K562 (cell line): ENCODE data around the gene WNT11. TPM values are rescaled to one million over a fixed set of nuclear protein-coding genes. Genes with fewer than 3 reads are reported as not detected.
A peak's percentile ranks its signal among the peaks of the same experiment; 100 is the strongest.

Experiments used
- CEBPG ChIP-seq, 3 experiments: fragments of 200-800 bp in 1 of 3; sonication (Bioruptor generic) in 1 of 3; sonication (generic) in 1 of 3; formaldehyde crosslinking in 1 of 3; IDR thresholded peaks in 2 of 3; conservative IDR thresholded peaks in 1 of 3; 2 replicates each; pipeline versions ENCODE4 v1.6.1 to v1.8.0; 2016 to 2022; ENCODE audit warnings: missing compliant biosample characterization in 2 of 3, missing genetic modification characterization in 2 of 3, mild to moderate bottlenecking in 1 of 3, missing genetic modification reagents in 1 of 3
- ETV1 ChIP-seq: fragments of 450-650 bp; conservative IDR thresholded peaks from 2 replicates; pipeline ENCODE4 v1.6.1; 2016; ENCODE audit warnings: missing genetic modification characterization, control low read depth, low read depth, missing compliant biosample characterization
- HSF4 ChIP-seq: fragments of 250-450 bp; sonication (Bioruptor Pico); IDR thresholded peaks from 2 replicates; pipeline ENCODE4 v2.1.2; 2022; ENCODE audit warnings: mild to moderate bottlenecking, moderate library complexity, borderline replicate concordance
- ILK ChIP-seq: fragments of 450-650 bp; IDR thresholded peaks from 2 replicates; pipeline ENCODE4 v1.6.1; 2016; ENCODE audit warnings: missing genetic modification characterization, low read depth, mild to moderate bottlenecking, missing compliant biosample characterization, moderate library complexity, borderline replicate concordance
- IRF9 ChIP-seq: fragments of 450-650 bp; IDR thresholded peaks from 2 replicates; pipeline ENCODE4 v1.6.1; 2016; ENCODE audit warnings: missing biosample characterization, missing genetic modification characterization
- JUNB ChIP-seq: fragments of 450-650 bp; formaldehyde crosslinking; conservative IDR thresholded peaks from 2 replicates; pipeline ENCODE4 v1.4.0; 2020; ENCODE audit warnings: mild to moderate bottlenecking
- MAZ ChIP-seq, 2 experiments: fragments of 450-650 bp in 1 of 2; sonication (generic) in 1 of 2; formaldehyde crosslinking; IDR thresholded peaks in 1 of 2; conservative IDR thresholded peaks in 1 of 2; 2 replicates each; pipeline versions ENCODE4 v1.4.0 to v1.5.0; 2020; ENCODE audit warnings: mild to moderate bottlenecking in 1 of 2, missing genetic modification reagents in 1 of 2
- MTF1 ChIP-seq: fragments of 250-450 bp; sonication (Bioruptor Pico); IDR thresholded peaks from 2 replicates; pipeline ENCODE4 v1.9.0; 2021; ENCODE audit warnings: moderate library complexity, mild to moderate bottlenecking, inconsistent platforms, borderline replicate concordance
- PHF20 ChIP-seq: fragments of 450-650 bp; IDR thresholded peaks from 2 replicates; pipeline ENCODE4 v1.6.1; 2018; ENCODE audit not compliant: partially characterized antibody
- PHTF2 ChIP-seq: fragments of 250-450 bp; sonication (Bioruptor Pico); IDR thresholded peaks from 2 replicates; pipeline ENCODE4 v1.5.0; 2021; ENCODE audit warnings: mild to moderate bottlenecking
- POLR2G ChIP-seq: fragments of 200-400 bp; formaldehyde crosslinking; IDR thresholded peaks from 2 replicates; pipeline ENCODE4 v1.6.1; 2017; ENCODE audit warnings: low read depth, mild to moderate bottlenecking, antibody characterized with exemption, low read length, moderate library complexity
- PPARD ChIP-seq: fragments of 250-450 bp; sonication (Bioruptor Pico); IDR thresholded peaks from 2 replicates; pipeline ENCODE4 v1.8.0; 2022; ENCODE audit warnings: inconsistent platforms, mild to moderate bottlenecking, moderate library complexity
- SIN3A ChIP-seq, 2 experiments: fragments of 150-350 bp in 1 of 2; IDR thresholded peaks; 2 replicates each; pipeline ENCODE4 v1.6.1; 2011 to 2016; ENCODE audit warnings: borderline replicate concordance in 2 of 2, low read depth in 2 of 2, low read length in 2 of 2, mild to moderate bottlenecking in 2 of 2, moderate library complexity in 2 of 2; ENCODE audit not compliant: control insufficient read depth in 1 of 2
- SIN3B ChIP-seq: fragments of 450-650 bp; IDR thresholded peaks from 2 replicates; pipeline ENCODE4 v1.6.1; 2017; ENCODE audit warnings: low read depth, mild to moderate bottlenecking, moderate library complexity
- SMARCA4 ChIP-seq: fragments of 450-650 bp; IDR thresholded peaks from 2 replicates; pipeline ENCODE4 v1.6.1; 2016
- SMARCA5 ChIP-seq: fragments of 450-650 bp; IDR thresholded peaks from 2 replicates; pipeline ENCODE4 v1.6.1; 2016
- SRSF3 ChIP-seq: fragments of 200-400 bp; formaldehyde crosslinking; IDR thresholded peaks from 2 replicates; pipeline ENCODE4 v1.6.1; 2016; ENCODE audit warnings: mild to moderate bottlenecking, low read length, moderate library complexity; ENCODE audit not compliant: insufficient read depth
- VEZF1 ChIP-seq: fragments of 200-800 bp; sonication (Bioruptor generic); IDR thresholded peaks from 2 replicates; pipeline ENCODE4 v1.6.1; 2017; ENCODE audit warnings: missing genetic modification characterization, missing compliant biosample characterization
- ZBED1 ChIP-seq: IDR thresholded peaks from 2 replicates; pipeline ENCODE4 v1.6.1; 2014
- ZEB2 ChIP-seq: fragments of 450-650 bp; IDR thresholded peaks from 2 replicates; pipeline ENCODE4 v1.6.1; 2016
- ZKSCAN8 ChIP-seq: fragments of 200-800 bp; sonication (Bioruptor generic); IDR thresholded peaks from 2 replicates; pipeline ENCODE4 v1.6.1; 2016; ENCODE audit warnings: missing genetic modification characterization, missing compliant biosample characterization
- ZNF133 ChIP-seq: fragments of 250-450 bp; sonication (Bioruptor Pico); IDR thresholded peaks from 2 replicates; pipeline ENCODE4 v1.4.0; 2020; ENCODE audit warnings: mild to moderate bottlenecking
- ZNF140 ChIP-seq: fragments of 250-450 bp; sonication (Bioruptor Pico); IDR thresholded peaks from 2 replicates; pipeline ENCODE4 v1.8.0; 2021; ENCODE audit warnings: moderate library complexity, mild to moderate bottlenecking, inconsistent platforms
- ZNF274 ChIP-seq: IDR thresholded peaks from 2 replicates; pipeline ENCODE4 v1.6.1; 2011; ENCODE audit warnings: low read depth, mild to moderate bottlenecking, low read length, moderate library complexity, borderline replicate concordance
- ZNF512 ChIP-seq: IDR thresholded peaks from 2 replicates; pipeline ENCODE4 v1.6.1; 2016; ENCODE audit warnings: missing genetic modification characterization, missing compliant biosample characterization
- polyA plus RNA-seq, 8 experiments: library from polyadenylated mRNA; depleted of rRNA in 4 of 8; stranded (reverse) in 5 of 8; unstranded in 3 of 8; fragments of >200 nt; fragmentation: Nextera tagmentation in 2 of 8; fragmentation: Illumina TruSeq in 1 of 8; extraction: Ambion mirVana in 2 of 8; extraction: Trizol in 1 of 8; gene quantifications; 2 replicates each; pipeline versions ENCODE4 v1.2.1 to v1.2.3, GENCODE V29; 2011 to 2014; ENCODE audit warnings: inconsistent platforms in 1 of 8, missing spikeins in 1 of 8
- total RNA-seq, 7 experiments: library from RNA; depleted of rRNA in 6 of 7; stranded (reverse); fragments of >200 nt in 6 of 7; fragmentation: Illumina TruSeq in 2 of 7; extraction: Trizol in 2 of 7; gene quantifications; 2 replicates each; pipeline versions ENCODE4 v1.2.1 to v1.2.3, GENCODE V29; 2011 to 2021; ENCODE audit warnings: low replicate concordance in 1 of 7

WNT11 gene
- total and polyA plus RNA-seq, 9 of the 15 experiments (the other 6 are each of a cell fraction or from before 2014, with no cell fraction given), result 0.03 to 0.20 (median 0.09) TPM; not detected in 4

- TF ChIP-seq ZKSCAN8 (CRISPR knock-in tag) (no peak), CEBPG (CRISPR knock-in tag; IDR thresholded peaks at IDR 0.05) (0 out of 2 replicates have a peak, but pooled peaks have one; percentile 18), CEBPG (tag; conservative IDR thresholded peaks at IDR 0.05 in 1 of 2, IDR thresholded peaks at IDR 0.05 in 1 of 2) (no peak), ILK (tag) (no peak), SIN3B (no peak), POLR2G (peak; percentile 22; the same call in 1 of the 2 replicates), IRF9 (no peak), ZNF133 (no peak), SMARCA4 (no peak), ZNF274 (no peak), SMARCA5 (no peak), ZEB2 (no peak), JUNB (CRISPR knock-in tag) (no peak), ZBED1 (no peak), ZNF140 (CRISPR knock-in tag) (no peak), SIN3A (IDR thresholded peaks at IDR 0.05; ENCODE audit: borderline replicate concordance in 2 of 2, control insufficient read depth in 1 of 2, low read depth in 2 of 2, low read length in 2 of 2) (no peak; a peak in 1 of 4 replicates), ZNF512 (tag) (no peak), PPARD (CRISPR knock-in tag) (no peak), PHTF2 (CRISPR knock-in tag) (no peak), PHF20 (no peak), VEZF1 (CRISPR knock-in tag) (peak; percentile 59), SRSF3 (no peak), ETV1 (tag) (no peak), MTF1 (CRISPR knock-in tag) (no peak), MAZ (CRISPR knock-in tag; conservative IDR thresholded peaks at IDR 0.05 in 1 of 2, IDR thresholded peaks at IDR 0.05 in 1 of 2) (peak; percentile 21 to 79; a peak in 2 of 4 replicates), HSF4 (no peak)
These were observed at the start of gene WNT11 (continued) for GRCh38 chr11:76206327-76207081.
